ENCODE data around the gene RSPH10B.
A peak's percentile ranks its signal among the peaks of the same experiment; 100 is the strongest.
"Not testable (repeated sequence)": the region's sequence is repeated elsewhere in the genome, so short reads cannot be mapped to it uniquely, and the experiment has no call there.

RSPH10B gene

GRCh38 chr7:5926263-5926870, 44.1 kb downstream of the RSPH10B start:
- H3K9me3 ChIP-seq (ENCODE audit: insufficient read depth, low read length); H3K4me1 ChIP-seq (ENCODE audit: insufficient read depth, insufficient read length); H3K36me3 ChIP-seq (ENCODE audit: insufficient read depth, insufficient read length, low read length); H3K9ac ChIP-seq (ENCODE audit: insufficient read length, low read depth); DNase-seq (ENCODE audit: low read depth, low spot score); H3K27me3 ChIP-seq (ENCODE audit: insufficient read depth, insufficient read length); H3K4me3 ChIP-seq (ENCODE audit: insufficient read length, low read depth): not testable (repeated sequence)

- not testable (repeated sequence) for DNase-seq (ENCODE audit: low read depth, low spot score); H3K4me1 ChIP-seq (ENCODE audit: insufficient read depth, insufficient read length); H3K4me3 ChIP-seq (ENCODE audit: insufficient read length, low read depth); H3K9ac ChIP-seq (ENCODE audit: insufficient read length, low read depth); H3K9me3 ChIP-seq (ENCODE audit: insufficient read depth, low read length); H3K36me3 ChIP-seq (ENCODE audit: insufficient read depth, insufficient read length, low read length); H3K27me3 ChIP-seq (ENCODE audit: insufficient read depth, insufficient read length)
Measured at GRCh38 chr7:5924630-5925029, 45.9 kb downstream of the RSPH10B start.

GRCh38 chr7:5924180-5924579, 46.3 kb downstream of the RSPH10B start:
- H3K36me3 ChIP-seq (ENCODE audit: insufficient read depth, insufficient read length, low read length); H3K4me3 ChIP-seq (ENCODE audit: insufficient read length, low read depth); DNase-seq (ENCODE audit: low read depth, low spot score); H3K4me1 ChIP-seq (ENCODE audit: insufficient read depth, insufficient read length); H3K9me3 ChIP-seq (ENCODE audit: insufficient read depth, low read length); H3K9ac ChIP-seq (ENCODE audit: insufficient read length, low read depth); H3K27me3 ChIP-seq (ENCODE audit: insufficient read depth, insufficient read length): not testable (repeated sequence)

DNA sequence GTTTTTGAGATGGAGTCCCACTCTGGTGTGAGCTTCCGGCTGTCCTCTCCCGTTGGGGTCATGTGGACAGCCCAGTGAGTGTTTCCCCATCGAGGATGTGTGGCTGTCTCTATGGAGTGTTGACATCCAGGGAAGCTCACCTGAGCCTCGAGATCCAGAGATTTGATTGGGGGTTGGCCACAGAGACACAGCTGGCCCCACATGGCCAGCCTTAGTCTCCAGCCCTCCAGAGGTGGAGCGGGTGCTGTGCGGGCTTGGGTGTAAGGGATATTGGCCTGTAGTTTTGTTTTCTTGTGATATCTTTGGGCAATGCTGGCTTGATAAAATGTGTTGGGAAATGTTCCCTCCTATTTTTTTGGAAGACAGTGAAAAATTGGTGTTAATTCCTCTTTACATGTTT, 54.0 kb downstream of the RSPH10B start:
- not testable (repeated sequence) for H3K4me3 ChIP-seq (ENCODE audit: insufficient read length, low read depth); H3K9ac ChIP-seq (ENCODE audit: insufficient read length, low read depth); H3K4me1 ChIP-seq (ENCODE audit: insufficient read depth, insufficient read length); H3K27me3 ChIP-seq (ENCODE audit: insufficient read depth, insufficient read length); H3K36me3 ChIP-seq (ENCODE audit: insufficient read depth, insufficient read length, low read length); H3K9me3 ChIP-seq (ENCODE audit: insufficient read depth, low read length); DNase-seq (ENCODE audit: low read depth, low spot score)

DNA sequence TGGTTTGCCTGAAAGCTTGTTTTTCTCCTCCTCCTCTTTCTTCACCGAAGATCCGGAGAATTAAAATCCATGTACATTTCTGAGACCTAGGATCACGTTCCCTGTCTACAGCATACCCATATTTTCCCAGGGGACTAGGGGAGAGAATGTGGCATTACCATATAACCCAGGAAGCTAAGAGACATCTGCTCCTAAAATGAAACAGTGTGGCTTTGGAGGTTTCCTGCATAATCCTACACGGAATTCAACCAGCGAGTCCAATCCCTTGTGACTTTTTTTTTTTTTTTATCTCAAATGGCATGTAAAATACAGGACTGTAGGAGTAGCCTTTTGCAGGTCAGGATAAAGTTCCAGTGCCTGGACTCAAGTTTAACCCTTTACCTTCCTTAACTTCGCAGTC, 61.7 kb downstream of the RSPH10B start:
- not testable (repeated sequence) for H3K4me3 ChIP-seq (ENCODE audit: insufficient read length, low read depth); H3K9ac ChIP-seq (ENCODE audit: insufficient read length, low read depth); H3K27me3 ChIP-seq (ENCODE audit: insufficient read depth, insufficient read length); H3K9me3 ChIP-seq (ENCODE audit: insufficient read depth, low read length); DNase-seq (ENCODE audit: low read depth, low spot score); H3K4me1 ChIP-seq (ENCODE audit: insufficient read depth, insufficient read length)
- H3K36me3 ChIP-seq (ENCODE audit: insufficient read depth, insufficient read length, low read length): peaks cover 25% of the 10 kb centered on the region

DNA sequence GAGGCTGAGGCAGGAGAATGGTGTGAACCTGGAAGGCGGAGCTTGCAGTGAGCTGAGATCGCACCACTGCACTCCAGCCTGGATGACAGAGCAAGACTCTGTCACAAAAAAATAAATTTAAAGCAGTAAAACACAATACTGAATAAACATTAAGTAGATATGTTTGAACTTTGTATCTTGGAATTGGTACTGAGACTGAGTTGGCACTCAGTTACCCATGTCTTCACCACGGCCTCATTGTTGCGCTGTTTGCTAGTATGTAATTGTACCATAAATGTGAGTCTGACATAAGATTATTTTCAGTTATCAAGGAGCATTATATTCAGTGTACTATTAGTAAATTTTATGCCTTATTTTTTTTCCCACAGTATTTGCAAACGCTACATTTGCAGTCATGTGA, 65.8 kb downstream of the RSPH10B start:
- H3K4me1 ChIP-seq (ENCODE audit: insufficient read depth, insufficient read length); H3K9ac ChIP-seq (ENCODE audit: insufficient read length, low read depth); H3K27me3 ChIP-seq (ENCODE audit: insufficient read depth, insufficient read length); H3K9me3 ChIP-seq (ENCODE audit: insufficient read depth, low read length); DNase-seq (ENCODE audit: low read depth, low spot score); H3K4me3 ChIP-seq (ENCODE audit: insufficient read length, low read depth): not testable (repeated sequence)
- H3K36me3 ChIP-seq (ENCODE audit: insufficient read depth, insufficient read length, low read length): peaks cover 18% of the 10 kb centered on the region

DNA sequence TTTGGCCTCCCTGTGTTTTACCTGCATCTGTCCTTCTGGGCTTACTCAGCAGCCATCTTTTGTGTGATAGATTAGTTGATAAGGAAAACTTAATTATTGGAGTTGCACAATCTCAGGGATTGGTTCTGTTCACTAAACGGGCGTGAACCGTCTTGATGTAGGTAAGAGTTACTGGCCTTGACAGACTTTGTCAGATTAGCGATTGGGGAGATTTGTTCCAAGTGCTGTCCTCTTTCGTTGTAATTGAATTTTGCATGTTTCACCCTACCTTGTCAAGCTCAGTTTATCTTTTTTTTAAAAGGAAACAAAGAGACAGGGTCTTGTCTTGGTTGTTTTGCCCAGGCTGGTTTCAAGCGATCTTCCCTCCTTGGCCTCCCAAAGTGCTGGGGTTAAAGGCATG, 67.5 kb downstream of the RSPH10B start:
- peaks cover 18% of the 10 kb centered on the region for H3K36me3 ChIP-seq (ENCODE audit: insufficient read depth, insufficient read length, low read length)
- not testable (repeated sequence) for DNase-seq (ENCODE audit: low read depth, low spot score); H3K4me1 ChIP-seq (ENCODE audit: insufficient read depth, insufficient read length)

DNA sequence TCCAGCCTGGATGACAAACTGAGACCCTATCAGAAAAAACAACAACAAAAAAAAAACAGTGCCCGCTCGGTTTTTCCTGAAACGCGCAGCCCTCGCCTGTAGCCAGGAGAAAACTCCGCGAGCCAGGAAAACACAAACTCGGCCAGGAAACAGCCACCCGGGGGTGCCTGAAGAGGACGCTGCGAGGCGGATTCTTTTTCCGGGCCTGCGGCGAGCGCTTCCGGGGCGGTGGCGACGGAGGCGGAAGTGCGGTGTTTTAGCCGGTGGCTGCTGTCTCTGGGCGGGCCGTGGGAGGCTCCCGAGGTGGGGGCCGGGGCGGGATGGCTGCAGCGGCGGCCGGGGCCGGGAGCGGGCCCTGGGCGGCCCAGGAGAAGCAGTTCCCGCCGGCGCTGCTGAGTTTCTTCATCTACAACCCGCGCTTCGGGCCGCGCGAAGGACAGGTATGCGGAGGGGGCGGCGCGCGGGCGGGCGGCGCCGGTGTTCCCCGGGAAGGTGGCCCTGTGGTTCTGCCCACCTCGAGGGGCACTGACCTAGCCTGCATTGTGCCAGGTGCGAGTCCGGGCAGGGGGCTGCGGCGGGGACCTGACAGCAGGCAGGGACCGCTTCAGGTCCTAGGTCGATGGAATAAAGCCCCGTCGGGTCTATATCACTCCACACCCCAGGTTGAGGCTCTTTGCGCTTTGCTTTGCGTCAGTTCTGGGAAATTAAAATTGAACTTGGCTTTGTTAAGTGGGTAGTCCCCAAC, 71.8 kb downstream of the RSPH10B start, which contains the start of gene CCZ1:
TSS of gene CCZ1 (plus strand) at position 254 of the 745 bp plus-strand sequence. CDS start at position 321, 67 bp downstream.
- not testable (repeated sequence) for H3K27me3 ChIP-seq (ENCODE audit: insufficient read depth, insufficient read length); H3K9me3 ChIP-seq (ENCODE audit: insufficient read depth, low read length); H3K4me1 ChIP-seq (ENCODE audit: insufficient read depth, insufficient read length); H3K9ac ChIP-seq (ENCODE audit: insufficient read length, low read depth); H3K4me3 ChIP-seq (ENCODE audit: insufficient read length, low read depth); H3K36me3 ChIP-seq (ENCODE audit: insufficient read depth, insufficient read length, low read length)
- DNase-seq (ENCODE audit: low read depth, low spot score): peak; percentile 23

More for the DNA sequence above, 67.5 kb downstream of the RSPH10B start:
- H3K9ac ChIP-seq (ENCODE audit: insufficient read length, low read depth); H3K27me3 ChIP-seq (ENCODE audit: insufficient read depth, insufficient read length); H3K4me3 ChIP-seq (ENCODE audit: insufficient read length, low read depth); H3K9me3 ChIP-seq (ENCODE audit: insufficient read depth, low read length): not testable (repeated sequence)

DNA sequence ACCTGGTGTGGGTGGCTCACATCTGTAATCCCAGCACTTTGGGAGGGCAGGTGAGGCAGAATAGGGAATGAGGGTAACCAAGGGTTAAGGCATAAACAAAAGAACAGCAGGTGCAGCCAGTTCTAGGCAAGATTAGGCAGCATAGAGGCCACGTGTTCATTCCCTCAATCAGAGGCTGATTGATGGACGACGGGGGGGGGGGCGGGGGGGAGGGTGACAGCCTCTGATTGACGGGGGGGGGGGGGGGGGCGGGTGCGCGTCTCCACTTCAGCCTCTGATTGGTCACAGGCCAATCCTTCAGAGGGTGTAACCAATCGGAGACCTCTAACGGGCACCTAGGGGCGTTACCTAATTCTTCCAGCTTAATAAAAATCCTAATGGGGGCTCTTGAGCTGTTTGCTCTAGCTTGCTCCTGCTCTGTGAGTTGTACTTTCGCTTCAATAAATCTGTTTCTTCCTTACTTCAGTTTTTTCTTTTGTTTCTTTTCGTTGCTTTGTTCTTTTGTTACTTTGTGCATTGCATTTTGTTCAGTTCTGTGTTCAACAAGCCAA, 73.0 kb downstream of the RSPH10B start:
- not testable (repeated sequence) for H3K36me3 ChIP-seq (ENCODE audit: insufficient read depth, insufficient read length, low read length); H3K4me1 ChIP-seq (ENCODE audit: insufficient read depth, insufficient read length); H3K9me3 ChIP-seq (ENCODE audit: insufficient read depth, low read length); H3K9ac ChIP-seq (ENCODE audit: insufficient read length, low read depth); DNase-seq (ENCODE audit: low read depth, low spot score); H3K27me3 ChIP-seq (ENCODE audit: insufficient read depth, insufficient read length); H3K4me3 ChIP-seq (ENCODE audit: insufficient read length, low read depth)
